Activated T-cell treated with anti-CD3 and anti-CD28 coated beads, Interleukin-2, amount 50 U/mL, for 72 hours (primary cell): ENCODE data around the gene AKAP13. TPM values are rescaled to one million over a fixed set of nuclear protein-coding genes. Genes with fewer than 3 reads are reported as not detected.

Experiments
- ATAC-seq, 2 donors: fragments of 150-1000 bp; cut with Tn5 transposase; replicated peaks in 1 of 2; 2 replicates each; pipeline ENCODE4 v1.10.0; 2021; ENCODE audit warnings: moderate library complexity in 2 of 2, mild to moderate bottlenecking in 1 of 2
- DNase-seq, 2 donors: peaks; one replicate each; pipeline ENCODE4 v3.0.0; 2021 to 2022; ENCODE audit warnings: mixed read lengths in 1 of 2
- H3K27ac Mint-ChIP-seq: one replicate; pipeline ENCODE4 v1.8.0; 2022; ENCODE audit warnings: mild to moderate bottlenecking, moderate library complexity, mixed read lengths
- H3K27me3 Mint-ChIP-seq: one replicate; pipeline ENCODE4 v1.8.0; 2022; ENCODE audit warnings: low read depth, mixed read lengths
- H3K36me3 Mint-ChIP-seq, 2 donors: one replicate each; pipeline ENCODE4 v1.8.0; 2022; ENCODE audit warnings: mixed read lengths in 2 of 2, mild to moderate bottlenecking in 1 of 2; ENCODE audit not compliant: insufficient read depth in 2 of 2
- H3K4me1 Mint-ChIP-seq: one replicate; pipeline ENCODE4 v1.8.0; 2022; ENCODE audit warnings: low read depth, mixed read lengths
- H3K4me3 Mint-ChIP-seq, 2 donors: one replicate each; pipeline ENCODE4 v1.8.0; 2022; ENCODE audit warnings: mild to moderate bottlenecking in 2 of 2, mixed read lengths in 2 of 2, moderate library complexity in 2 of 2
- H3K9me3 Mint-ChIP-seq, 2 donors: one replicate each; pipeline ENCODE4 v1.8.0; 2022; ENCODE audit warnings: mixed read lengths in 2 of 2
- total RNA-seq, 2 donors: library from RNA; stranded (reverse); gene quantifications; one replicate each; pipeline ENCODE4 v1.2.3, GENCODE V29; 2022

The AKAP13 gene
- total RNA-seq, 2 donors from 2014 or later: 134 to 185 TPM

DNA sequence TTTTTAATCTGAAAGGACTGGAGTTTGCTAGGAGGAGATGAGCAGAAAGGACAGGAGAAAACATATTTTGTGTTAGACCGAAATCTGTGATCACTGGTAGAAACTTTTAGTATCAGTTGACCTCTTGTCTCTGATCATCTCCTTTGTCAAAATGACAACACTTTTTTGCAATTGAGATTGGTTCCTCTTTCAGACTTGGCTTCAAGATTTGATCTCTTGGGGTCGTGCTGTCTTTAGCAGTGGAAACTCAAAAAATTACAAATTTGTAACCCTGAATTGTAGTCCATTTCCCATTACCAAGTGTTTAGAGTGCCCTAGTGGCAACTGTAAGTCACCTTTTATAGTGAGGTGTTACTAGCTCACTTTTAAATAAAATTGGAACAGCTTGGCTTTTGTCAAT, 306.9 kb downstream of the AKAP13 start:
- ATAC-seq (no peak), DNase-seq (no peak)
- no peaks in the 10 kb centered on the region for H3K9me3 Mint-ChIP-seq
- H3K27me3 Mint-ChIP-seq: no peaks in the 10 kb centered on the region
- peaks cover 3 to 21% of the 10 kb centered on the region in 2 donors for H3K36me3 Mint-ChIP-seq
- H3K4me3 Mint-ChIP-seq: peak overlapping the region; percentile 49 to 76
- peaks cover 59% of the 10 kb centered on the region for H3K4me1 Mint-ChIP-seq
- peak overlapping the region; percentile 99 for H3K27ac Mint-ChIP-seq

DNA sequence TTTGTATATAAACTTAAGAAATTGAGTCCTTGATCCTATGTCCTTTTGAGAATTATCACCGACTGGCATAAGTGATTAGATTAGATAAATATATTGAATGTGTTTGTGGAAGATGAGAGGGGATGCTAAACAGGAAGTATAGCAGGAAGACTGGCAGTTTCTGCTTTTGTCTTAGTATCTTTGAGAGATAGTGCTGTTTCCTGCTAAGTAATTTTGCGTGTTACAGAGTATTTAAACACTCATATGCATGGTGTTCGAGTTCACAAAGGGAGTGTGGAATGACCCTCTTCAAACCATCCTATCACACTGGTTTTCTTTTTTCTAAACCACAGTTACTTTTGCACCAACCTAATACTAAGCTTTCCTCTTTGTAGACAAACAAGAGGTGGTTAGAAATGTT, 308.3 kb downstream of the AKAP13 start:
- Mint-ChIP-seq H3K36me3 (peaks cover 2 to 16% of the 10 kb centered on the region in 2 donors), H3K4me3 (peak overlapping the region; percentile 86 to 89)
- no peak for ATAC-seq

GRCh38 chr15:85689729-85690128, 309.3 kb downstream of the AKAP13 start:
- DNase-seq: peak; percentile 63 to 70
- Mint-ChIP-seq H3K27ac (peak overlapping the region; percentile 100), H3K9me3 (no peaks in the 10 kb centered on the region), H3K4me1 (peaks cover 77% of the 10 kb centered on the region), H3K36me3 (peaks cover 1 to 13% of the 10 kb centered on the region in 2 donors), H3K27me3 (no peaks in the 10 kb centered on the region), H3K4me3 (peak overlapping the region; percentile 86 to 89)
- ATAC-seq: peak; percentile 49 to 57

More for the DNA sequence above, 308.3 kb downstream of the AKAP13 start:
- Mint-ChIP-seq H3K27ac (peak overlapping the region; percentile 100), H3K4me1 (peaks cover 73% of the 10 kb centered on the region), H3K27me3 (no peaks in the 10 kb centered on the region), H3K9me3 (no peaks in the 10 kb centered on the region)
- DNase-seq: no peak

- DNase-seq (peak; percentile 67 to 73), ATAC-seq (peak; percentile 68 to 81)
- peaks cover 5 to 14% of the 10 kb centered on the region in 2 donors for H3K36me3 Mint-ChIP-seq
- H3K27ac Mint-ChIP-seq: peak overlapping the region; percentile 100
- peaks cover 77% of the 10 kb centered on the region for H3K4me1 Mint-ChIP-seq
- H3K9me3 Mint-ChIP-seq: no peaks in the 10 kb centered on the region
- H3K27me3 Mint-ChIP-seq: no peaks in the 10 kb centered on the region
- peak overlapping the region; percentile 86 to 89 for H3K4me3 Mint-ChIP-seq
Measured at GRCh38 chr15:85690561-85691231, 310.3 kb downstream of the AKAP13 start.

- peak; percentile 58 to 59 for DNase-seq
- Mint-ChIP-seq H3K4me1 (peaks cover 78% of the 10 kb centered on the region), H3K9me3 (no peaks in the 10 kb centered on the region), H3K27me3 (no peaks in the 10 kb centered on the region), H3K27ac (peak overlapping the region; percentile 100), H3K4me3 (peak overlapping the region; percentile 86 to 89), H3K36me3 (peaks cover 7 to 14% of the 10 kb centered on the region in 2 donors)
- peak; percentile 52 to 64 for ATAC-seq
Measured at GRCh38 chr15:85691350-85692240, 311.2 kb downstream of the AKAP13 start.

- H3K27me3 Mint-ChIP-seq: no peaks in the 10 kb centered on the region
- DNase-seq (no peak), ATAC-seq (no peak)
- H3K27ac Mint-ChIP-seq: peak overlapping the region; percentile 100
- H3K4me3 Mint-ChIP-seq: peak overlapping the region; percentile 86 to 89
- H3K36me3 Mint-ChIP-seq: peaks cover 8 to 19% of the 10 kb centered on the region in 2 donors
- H3K4me1 Mint-ChIP-seq: peaks cover 76% of the 10 kb centered on the region
- no peaks in the 10 kb centered on the region for H3K9me3 Mint-ChIP-seq
Measured at GRCh38 chr15:85692321-85692720, 311.9 kb downstream of the AKAP13 start.

GRCh38 chr15:85692873-85693272, 312.5 kb downstream of the AKAP13 start:
- H3K36me3 Mint-ChIP-seq: peaks cover 8 to 17% of the 10 kb centered on the region in 2 donors

DNA sequence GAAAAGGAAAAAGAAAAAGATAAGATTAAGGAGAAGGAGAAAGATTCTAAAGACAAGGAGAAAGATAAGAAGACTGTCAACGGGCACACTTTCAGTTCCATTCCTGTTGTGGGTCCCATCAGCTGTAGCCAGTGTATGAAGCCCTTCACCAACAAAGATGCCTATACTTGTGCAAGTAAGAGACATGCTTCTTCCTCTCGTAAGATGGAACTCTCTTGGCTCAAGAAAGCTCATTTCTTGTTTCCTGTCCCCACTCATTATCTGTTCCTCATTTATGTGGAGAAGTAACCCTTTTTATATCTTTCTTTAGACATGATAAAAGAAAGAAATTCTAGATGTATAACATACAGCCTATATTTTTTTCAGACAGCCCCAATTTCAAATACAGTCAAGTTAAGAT, 312.9 kb downstream of the AKAP13 start:
- H3K4me3 Mint-ChIP-seq: peak overlapping the region; percentile 64 to 86
- H3K4me1 Mint-ChIP-seq: peaks cover 68% of the 10 kb centered on the region
- DNase-seq (no peak), ATAC-seq (no peak)
- peak overlapping the region; percentile 100 for H3K27ac Mint-ChIP-seq
- peaks cover 8 to 20% of the 10 kb centered on the region in 2 donors for H3K36me3 Mint-ChIP-seq
- H3K9me3 Mint-ChIP-seq: no peaks in the 10 kb centered on the region
- no peaks in the 10 kb centered on the region for H3K27me3 Mint-ChIP-seq

More at GRCh38 chr15:85692873-85693272, 312.5 kb downstream of the AKAP13 start:
- peaks cover 70% of the 10 kb centered on the region for H3K4me1 Mint-ChIP-seq
- peak overlapping the region; percentile 64 to 86 for H3K4me3 Mint-ChIP-seq
- H3K27ac Mint-ChIP-seq: peak overlapping the region; percentile 100
- H3K9me3 Mint-ChIP-seq: no peaks in the 10 kb centered on the region
- DNase-seq (peak; percentile 30 to 51), ATAC-seq (peak; percentile 50 to 54)
- no peaks in the 10 kb centered on the region for H3K27me3 Mint-ChIP-seq

DNA sequence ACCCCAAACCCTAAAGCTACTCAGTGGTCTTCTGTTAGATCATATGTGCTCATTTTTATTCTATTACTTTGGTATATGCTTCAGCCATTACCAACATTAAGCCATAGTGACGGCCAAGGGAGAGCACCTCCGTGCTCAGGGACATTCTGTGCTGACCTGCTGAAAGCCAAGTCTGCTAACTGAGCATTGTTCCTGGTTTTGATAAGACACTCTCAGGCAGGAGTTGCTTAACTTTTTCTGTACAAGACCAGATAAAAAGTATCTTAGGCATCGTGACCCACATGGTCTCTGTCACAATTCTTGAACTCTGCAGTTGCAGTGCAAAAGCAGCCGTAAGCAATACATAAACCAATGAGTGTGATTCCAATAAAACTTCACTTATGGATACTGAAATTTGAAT, 313.7 kb downstream of the AKAP13 start:
- H3K27ac Mint-ChIP-seq: peak overlapping the region; percentile 100
- peaks cover 60% of the 10 kb centered on the region for H3K4me1 Mint-ChIP-seq
- H3K4me3 Mint-ChIP-seq: peak overlapping the region in 1 of 2 donors; percentile 86
- H3K27me3 Mint-ChIP-seq: no peaks in the 10 kb centered on the region
- ATAC-seq (no peak), DNase-seq (no peak)
- peaks cover 8 to 24% of the 10 kb centered on the region in 2 donors for H3K36me3 Mint-ChIP-seq
- no peaks in the 10 kb centered on the region for H3K9me3 Mint-ChIP-seq

DNA sequence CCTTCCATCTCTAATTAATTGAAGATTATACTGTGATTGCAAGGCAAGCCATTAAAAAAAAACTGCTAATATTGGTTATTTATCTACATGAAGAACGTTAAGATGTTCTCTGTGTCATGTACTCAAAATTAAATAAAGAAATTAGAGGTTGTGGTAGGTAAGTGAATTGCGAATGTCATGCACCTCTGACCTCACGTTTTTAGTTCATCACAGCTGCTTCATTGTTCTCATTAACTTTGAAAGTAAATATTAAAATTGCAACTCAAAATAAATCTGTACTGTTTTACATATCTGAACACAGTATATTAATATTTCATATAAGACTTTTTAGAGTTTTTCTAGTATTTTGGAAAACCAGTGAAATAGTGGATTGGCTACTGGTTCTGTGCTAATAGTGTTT, 320.4 kb downstream of the AKAP13 start:
- H3K27me3 Mint-ChIP-seq: no peaks in the 10 kb centered on the region
- H3K27ac Mint-ChIP-seq: peak overlapping the region; percentile 95
- ATAC-seq: no peak
- H3K4me3 Mint-ChIP-seq: peak overlapping the region in 1 of 2 donors; percentile 61
- peaks cover 8 to 33% of the 10 kb centered on the region in 2 donors for H3K36me3 Mint-ChIP-seq
- no peaks in the 10 kb centered on the region for H3K9me3 Mint-ChIP-seq
- H3K4me1 Mint-ChIP-seq: peaks cover 69% of the 10 kb centered on the region
- DNase-seq: no peak

GRCh38 chr15:85702321-85703101, 322.1 kb downstream of the AKAP13 start:
- H3K9me3 Mint-ChIP-seq: no peaks in the 10 kb centered on the region
- peaks cover 75% of the 10 kb centered on the region for H3K4me1 Mint-ChIP-seq
- peak; percentile 61 to 64 for ATAC-seq
- H3K4me3 Mint-ChIP-seq: peak overlapping the region; percentile 79 to 80
- H3K27ac Mint-ChIP-seq: peak overlapping the region; percentile 98
- no peaks in the 10 kb centered on the region for H3K27me3 Mint-ChIP-seq
- DNase-seq: peak; percentile 40 to 54
- H3K36me3 Mint-ChIP-seq: peaks cover 6 to 26% of the 10 kb centered on the region in 2 donors

DNA sequence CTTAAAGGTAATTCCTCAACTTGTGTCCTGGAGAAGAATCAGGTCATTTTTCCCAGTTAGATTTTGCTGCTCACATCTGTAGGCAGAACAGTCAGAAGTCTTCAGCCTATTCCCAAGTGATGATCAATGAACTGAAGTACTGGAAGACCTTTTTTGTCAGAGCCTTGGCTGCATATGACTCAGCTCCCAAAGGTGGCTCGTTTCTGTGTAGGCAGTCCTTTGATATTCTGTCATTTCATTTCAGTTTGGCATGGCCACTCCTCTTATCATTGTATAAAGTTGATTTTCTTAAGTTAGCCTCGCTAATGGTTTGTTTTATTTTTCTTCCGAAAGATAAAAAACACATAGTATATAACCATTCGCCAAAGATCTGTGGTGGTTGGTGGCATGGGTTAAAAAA, 323.7 kb downstream of the AKAP13 start:
- Mint-ChIP-seq H3K36me3 (peaks cover 8 to 31% of the 10 kb centered on the region in 2 donors), H3K9me3 (no peaks in the 10 kb centered on the region), H3K4me1 (peaks cover 91% of the 10 kb centered on the region), H3K27ac (peak overlapping the region; percentile 91), H3K27me3 (no peaks in the 10 kb centered on the region), H3K4me3 (peak overlapping the region; percentile 78 to 83)
- peak; percentile 29 to 39 for ATAC-seq
- DNase-seq: peak; percentile 62 to 66
